Measurements from ENCODE around the gene STAG1. TPM values are rescaled to one million over a fixed set of nuclear protein-coding genes. Genes with fewer than 3 reads are reported as not detected.

The STAG1 gene
- total RNA-seq, 4 donors from 2014 or later, result 48.6 to 71.2 (median 58.2) TPM

- peaks cover 0 to 62% (median 0%) of the 10 kb centered on the region in 3 donors for H3K36me3 ChIP-seq
- H3K4me3 ChIP-seq, result no peak overlapping the region
- peaks cover 0 to 12% (median 2%) of the 10 kb centered on the region in 4 donors for H3K9me3 ChIP-seq
- 93 to 94% methylated on average over 5 of the region's 5 CpGs for WGBS, 2 donors
- no peak for DNase-seq (ENCODE audit: low spot score in 2 of 2)
- H3K27ac ChIP-seq, result no peak overlapping the region
- peaks cover 0 to 3% (median 0%) of the 10 kb centered on the region in 4 donors for H3K4me1 ChIP-seq
- no peaks in the 10 kb centered on the region for H3K27me3 ChIP-seq
- no peak for TF ChIP-seq POLR2A (IDR thresholded peaks at IDR 0.05)
- TF ChIP-seq, protein P1, sequence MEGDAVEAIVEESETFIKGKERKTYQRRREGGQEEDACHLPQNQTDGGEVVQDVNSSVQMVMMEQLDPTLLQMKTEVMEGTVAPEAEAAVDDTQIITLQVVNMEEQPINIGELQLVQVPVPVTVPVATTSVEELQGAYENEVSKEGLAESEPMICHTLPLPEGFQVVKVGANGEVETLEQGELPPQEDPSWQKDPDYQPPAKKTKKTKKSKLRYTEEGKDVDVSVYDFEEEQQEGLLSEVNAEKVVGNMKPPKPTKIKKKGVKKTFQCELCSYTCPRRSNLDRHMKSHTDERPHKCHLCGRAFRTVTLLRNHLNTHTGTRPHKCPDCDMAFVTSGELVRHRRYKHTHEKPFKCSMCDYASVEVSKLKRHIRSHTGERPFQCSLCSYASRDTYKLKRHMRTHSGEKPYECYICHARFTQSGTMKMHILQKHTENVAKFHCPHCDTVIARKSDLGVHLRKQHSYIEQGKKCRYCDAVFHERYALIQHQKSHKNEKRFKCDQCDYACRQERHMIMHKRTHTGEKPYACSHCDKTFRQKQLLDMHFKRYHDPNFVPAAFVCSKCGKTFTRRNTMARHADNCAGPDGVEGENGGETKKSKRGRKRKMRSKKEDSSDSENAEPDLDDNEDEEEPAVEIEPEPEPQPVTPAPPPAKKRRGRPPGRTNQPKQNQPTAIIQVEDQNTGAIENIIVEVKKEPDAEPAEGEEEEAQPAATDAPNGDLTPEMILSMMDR (IDR thresholded peaks at IDR 0.05), result no peak
- no peak for TF ChIP-seq EP300 (IDR thresholded peaks at IDR 0.05)
These were observed 286.9 kb downstream of the STAG1 start for GRCh38 chr3:136465296-136465695.

GRCh38 chr3:136464502-136464901 lies 287.7 kb downstream of the STAG1 start:
- Histone ChIP-seq H3K27ac (no peak overlapping the region), H3K4me1 (peaks cover 0 to 3% (median 0%) of the 10 kb centered on the region in 4 donors), H3K9me3 (peaks cover 0 to 12% (median 0%) of the 10 kb centered on the region in 4 donors), H3K36me3 (peaks cover 0 to 62% (median 0%) of the 10 kb centered on the region in 3 donors), H3K4me3 (no peak overlapping the region), H3K27me3 (no peaks in the 10 kb centered on the region)
- no peak for DNase-seq (ENCODE audit: low spot score in 2 of 2)
- TF ChIP-seq, protein P1 (IDR thresholded peaks at IDR 0.05), result no peak
- TF ChIP-seq EP300 (IDR thresholded peaks at IDR 0.05) (no peak), POLR2A (IDR thresholded peaks at IDR 0.05) (no peak)
- 83 to 84% methylated on average over 2 of the region's 2 CpGs for WGBS, 2 donors

DNA sequence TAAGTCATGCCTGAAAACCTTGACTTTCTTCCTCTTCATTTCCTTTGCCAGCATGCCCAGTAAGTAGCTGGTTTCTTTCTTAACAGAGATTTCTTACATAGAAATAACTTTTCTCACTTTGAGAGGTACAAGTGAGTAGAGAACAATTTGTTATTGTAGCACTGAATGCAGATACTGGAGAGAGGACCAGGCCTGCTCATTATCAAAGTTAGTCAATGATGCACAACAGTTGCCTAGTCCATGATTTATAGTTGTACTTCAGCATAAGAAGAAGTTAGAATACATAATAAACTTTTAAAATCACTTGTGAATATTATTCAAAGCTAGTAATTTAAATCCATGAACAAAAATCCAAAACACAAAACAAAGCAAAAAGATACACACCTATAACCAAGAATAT lies 289.0 kb downstream of the STAG1 start:
- Histone ChIP-seq H3K27me3 (no peaks in the 10 kb centered on the region), H3K9me3 (peaks cover 0 to 17% (median 0%) of the 10 kb centered on the region in 4 donors), H3K36me3 (peaks cover 0 to 71% (median 0%) of the 10 kb centered on the region in 3 donors), H3K4me1 (peaks cover 0 to 3% (median 0%) of the 10 kb centered on the region in 4 donors), H3K27ac (no peak overlapping the region), H3K4me3 (no peak overlapping the region)
- TF ChIP-seq, protein P1 (IDR thresholded peaks at IDR 0.05), result no peak
- TF ChIP-seq POLR2A (IDR thresholded peaks at IDR 0.05) (no peak), EP300 (IDR thresholded peaks at IDR 0.05) (no peak)
- no peak for DNase-seq (ENCODE audit: low spot score in 2 of 2)

DNA sequence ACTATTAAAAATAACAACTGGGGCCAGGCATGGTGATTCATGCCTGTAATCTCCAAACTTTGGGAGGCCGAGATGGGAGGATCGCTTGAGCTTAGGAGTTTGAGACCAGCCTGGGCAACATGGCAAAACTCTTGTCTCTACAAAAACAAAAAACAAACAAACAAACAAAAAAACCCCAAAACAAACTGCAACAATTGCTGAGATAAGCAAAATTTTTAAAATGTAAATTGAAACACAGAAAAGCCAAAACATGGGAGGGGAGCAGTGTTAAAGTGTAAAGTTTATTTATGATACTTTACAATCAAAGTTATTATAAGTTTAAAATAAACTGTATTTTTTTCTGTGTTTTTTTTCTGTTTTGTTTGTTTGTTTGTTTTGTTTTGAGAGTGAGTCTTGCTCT lies 294.4 kb downstream of the STAG1 start:
- Histone ChIP-seq H3K9me3 (peaks cover 0 to 36% (median 15%) of the 10 kb centered on the region in 4 donors), H3K4me3 (no peak overlapping the region), H3K36me3 (peaks cover 0 to 91% (median 7%) of the 10 kb centered on the region in 3 donors), H3K27ac (no peak overlapping the region), H3K27me3 (no peaks in the 10 kb centered on the region), H3K4me1 (peaks cover 0 to 3% (median 0%) of the 10 kb centered on the region in 4 donors)
- TF ChIP-seq POLR2A (IDR thresholded peaks at IDR 0.05), result no peak
- TF ChIP-seq, protein P1 (IDR thresholded peaks at IDR 0.05), result no peak
- no peak for TF ChIP-seq EP300 (IDR thresholded peaks at IDR 0.05)
- WGBS, 2 donors, result 99 to 100% methylated on average over 2 of the region's 2 CpGs
- no peak for DNase-seq (ENCODE audit: low spot score in 2 of 2)

DNA sequence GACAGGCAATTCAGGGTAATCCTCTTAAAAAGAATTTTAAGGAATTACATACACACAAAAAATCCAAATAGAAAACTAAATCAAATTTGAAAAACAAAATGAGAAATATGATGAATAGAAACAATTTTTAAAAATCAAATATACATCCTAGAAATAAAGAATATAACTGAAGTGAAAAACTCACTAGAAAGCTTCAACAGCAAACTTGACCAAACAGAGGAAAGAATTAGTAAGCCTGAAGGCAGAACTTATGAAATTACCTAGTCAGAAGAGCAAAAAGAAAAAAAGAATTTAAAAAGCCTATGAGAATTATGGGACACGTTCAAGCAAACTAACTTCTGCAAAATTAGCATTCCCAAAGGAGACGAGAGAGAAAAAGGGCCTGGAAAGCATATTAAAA lies 296.0 kb downstream of the STAG1 start:
- Histone ChIP-seq H3K4me1 (peaks cover 0 to 3% (median 0%) of the 10 kb centered on the region in 4 donors), H3K36me3 (peaks cover 0 to 93% (median 20%) of the 10 kb centered on the region in 3 donors), H3K27me3 (no peaks in the 10 kb centered on the region), H3K27ac (no peak overlapping the region), H3K4me3 (no peak overlapping the region), H3K9me3 (peaks cover 0 to 36% (median 15%) of the 10 kb centered on the region in 4 donors)
- TF ChIP-seq EP300 (IDR thresholded peaks at IDR 0.05), result no peak
- TF ChIP-seq POLR2A (IDR thresholded peaks at IDR 0.05), result no peak
- TF ChIP-seq, protein P1 (IDR thresholded peaks at IDR 0.05), result no peak
- DNase-seq (ENCODE audit: low spot score in 2 of 2), result no peak
- WGBS, 2 donors, result 94 to 95% methylated on average over 2 of the region's 2 CpGs

Data from tibial nerve (tissue), 4 donors.